Activated CD8-positive, alpha-beta memory T cell treated with anti-CD3 and anti-CD28 coated beads for 1 hour (primary cell): ENCODE results near the gene NBPF11.
"Not testable (repeated sequence)": the region's sequence is repeated elsewhere in the genome, so short reads cannot be mapped to it uniquely, and the experiment has no call there.

Experiments
- DNase-seq, 2 donors: peaks; one replicate each; pipeline ENCODE4 v3.0.0-alpha.2; 2020; ENCODE audit warnings: low read depth in 1 of 2; ENCODE audit errors: extremely low read depth in 1 of 2

The NBPF11 gene

GRCh38 chr1:148150014-148150413 is 2.1 kb downstream of the NBPF11 start:
- DNase-seq: not testable (repeated sequence)

GRCh38 chr1:148149050-148149815 is 2.8 kb downstream of the NBPF11 start:
- DNase-seq: not testable (repeated sequence)

GRCh38 chr1:148147052-148147838 is 4.8 kb downstream of the NBPF11 start:
- DNase-seq: not testable (repeated sequence)

- not testable (repeated sequence) for DNase-seq
Measured at GRCh38 chr1:148146191-148146997, 5.7 kb downstream of the NBPF11 start.

- DNase-seq: not testable (repeated sequence)
Measured at GRCh38 chr1:148143223-148143622, 8.9 kb downstream of the NBPF11 start.

GRCh38 chr1:148141936-148142335 is 10.1 kb downstream of the NBPF11 start:
- DNase-seq: not testable (repeated sequence)

GRCh38 chr1:148138606-148139005 is 13.5 kb downstream of the NBPF11 start:
- not testable (repeated sequence) for DNase-seq

- DNase-seq: not testable (repeated sequence)
Measured at GRCh38 chr1:148122341-148122740, 29.7 kb downstream of the NBPF11 start.

- not testable (repeated sequence) for DNase-seq
Measured at GRCh38 chr1:148120395-148120794, 31.7 kb downstream of the NBPF11 start.

- not testable (repeated sequence) for DNase-seq
Measured at GRCh38 chr1:148095732-148096131, 56.3 kb downstream of the NBPF11 start.

- not testable (repeated sequence) for DNase-seq
Measured at GRCh38 chr1:148086196-148086595, 65.9 kb downstream of the NBPF11 start.

- DNase-seq: not testable (repeated sequence)
Measured at GRCh38 chr1:148081205-148081604, 70.9 kb downstream of the NBPF11 start.

GRCh38 chr1:148078632-148079519 is 73.2 kb downstream of the NBPF11 start:
- not testable (repeated sequence) for DNase-seq

- not testable (repeated sequence) for DNase-seq
Measured at GRCh38 chr1:148078090-148078489, 74.0 kb downstream of the NBPF11 start.

GRCh38 chr1:148077458-148077857 is 74.6 kb downstream of the NBPF11 start:
- DNase-seq: not testable (repeated sequence)

GRCh38 chr1:148073392-148073791 is 78.7 kb downstream of the NBPF11 start:
- not testable (repeated sequence) for DNase-seq

- not testable (repeated sequence) for DNase-seq
Measured at GRCh38 chr1:148068606-148069005, 83.5 kb downstream of the NBPF11 start.

- DNase-seq: not testable (repeated sequence)
Measured at GRCh38 chr1:148068201-148068600, 83.9 kb downstream of the NBPF11 start.

- not testable (repeated sequence) for DNase-seq
Measured at GRCh38 chr1:148060294-148060701, 91.8 kb downstream of the NBPF11 start.

GRCh38 chr1:148057384-148057783 is 94.7 kb downstream of the NBPF11 start:
- not testable (repeated sequence) for DNase-seq
